ENCODE results near the gene ZNF511. TPM values are rescaled to one million over a fixed set of nuclear protein-coding genes. Genes with fewer than 3 reads are reported as not detected.

The ZNF511 gene
- total and polyA plus RNA-seq, 9 of the 15 experiments (the other 6 are each of a cell fraction or from before 2014, with no cell fraction given): 0.61 to 69.3 (median 40.1) TPM

DNA sequence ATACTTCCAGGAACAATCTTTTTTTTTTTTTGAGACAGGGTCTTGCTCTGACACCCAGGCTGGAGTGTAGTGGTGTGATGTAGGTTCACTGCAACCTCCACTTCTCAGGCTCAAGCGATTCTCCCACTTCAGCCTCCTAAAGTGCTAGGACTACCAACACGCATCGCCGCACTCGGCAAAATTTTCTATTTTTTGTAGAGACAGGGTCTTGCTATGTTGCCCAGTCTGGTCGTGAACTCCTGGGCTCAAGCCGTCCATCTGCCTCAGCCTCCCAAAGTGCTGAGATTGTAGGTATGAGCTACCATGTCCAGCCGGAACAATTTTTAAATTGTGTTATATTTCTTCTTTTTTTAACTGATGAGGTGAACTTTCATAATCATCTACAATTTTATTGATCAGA, 2.1 kb downstream of the ZNF511 start:
- Histone ChIP-seq H2AFZ (ENCODE audit: low read depth, low read length) (no peak overlapping the region), H3K79me2 (ENCODE audit: control insufficient read depth, insufficient read depth, low read length) (peaks cover 34% of the 10 kb centered on the region), H3K4me3 (no peak overlapping the region), H3K27me3 (ENCODE audit: control insufficient read depth in 2 of 2, insufficient read depth in 2 of 2, low read length in 2 of 2) (no peaks in the 10 kb centered on the region), H3K36me3 (ENCODE audit: control insufficient read depth, insufficient read depth, low read length) (peaks cover 37% of the 10 kb centered on the region; the same call in 2 of the 3 replicates), H4K20me1 (replicated peaks; ENCODE audit: control insufficient read depth, insufficient read depth, low read length) (no peaks in the 10 kb centered on the region), H3K27ac (ENCODE audit: extremely low read depth, low read depth, low read length) (no peak overlapping the region), H3K4me2 (ENCODE audit: insufficient read depth, low read length) (no peak overlapping the region), H3K4me1 (replicated peaks in 1 of 2; ENCODE audit: control insufficient read depth in 2 of 2, insufficient read depth in 2 of 2, low read length in 2 of 2) (peaks cover 16 to 48% of the 10 kb centered on the region in 2 experiments), H3K9ac (ENCODE audit: insufficient read depth in 1 of 2, low read depth in 2 of 2, low read length in 2 of 2) (no peak overlapping the region), H3K9me3 (replicated peaks; ENCODE audit: control insufficient read depth, insufficient read depth, low read depth, low read length) (no peaks in the 10 kb centered on the region), H3K9me1 (ENCODE audit: control insufficient read depth, insufficient read depth, low read length) (no peaks in the 10 kb centered on the region)
- BruUV-seq (replicated peaks): no TSS peak
- ChIA-PET POLR2A (no interaction called here), CTCF (ENCODE audit: low intra/inter-chr PET ratio) (no interaction called here)
- TF ChIP-seq ZNF121 (CRISPR knock-in tag; conservative IDR thresholded peaks at IDR 0.05) (peak; percentile 47; the same call in 1 of the 2 replicates), GTF2A2 (tag; IDR thresholded peaks at IDR 0.05) (no peak)
- FAIRE-seq (no peak), DNase-seq (ENCODE audit: extremely low read depth in 1 of 4, low spot score in 3 of 4) (no peak), ATAC-seq (no peak)
- in situ Hi-C loops (cut with MboI) (no loop called here), intact Hi-C loops (cut with micrococcal nuclease) (no loop called here)
- WGBS (ENCODE audit: insufficient coverage, low coverage, missing lambda C conversion rate): 98% methylated on average over 6 of the region's 8 CpGs

GRCh38 chr10:133311570-133311969, 2.9 kb downstream of the ZNF511 start:
- intact Hi-C loops (cut with micrococcal nuclease): no loop called here
- H3K36me3 ChIP-seq (ENCODE audit: control insufficient read depth, insufficient read depth, low read length): peaks cover 37% of the 10 kb centered on the region; the same call in 2 of the 3 replicates
- no peaks in the 10 kb centered on the region for H3K9me3 ChIP-seq (replicated peaks; ENCODE audit: control insufficient read depth, insufficient read depth, low read depth, low read length)
- H4K20me1 ChIP-seq (replicated peaks; ENCODE audit: control insufficient read depth, insufficient read depth, low read length): no peaks in the 10 kb centered on the region
- H3K4me2 ChIP-seq (ENCODE audit: insufficient read depth, low read length): no peak overlapping the region
- H3K4me3 ChIP-seq: no peak overlapping the region
- POLR2A ChIA-PET: no interaction called here
- CTCF ChIA-PET (ENCODE audit: low intra/inter-chr PET ratio): no interaction called here
- H3K9me1 ChIP-seq (ENCODE audit: control insufficient read depth, insufficient read depth, low read length): no peaks in the 10 kb centered on the region
- FAIRE-seq: no peak
- TF ChIP-seq BRD4 (IDR thresholded peaks at IDR 0.05): no peak
- TF ChIP-seq ZNF699 (CRISPR knock-in tag; IDR thresholded peaks at IDR 0.05; ENCODE audit: insufficient replicate concordance): no peak
- no peak for TF ChIP-seq TBL1XR1 (IDR thresholded peaks at IDR 0.05; ENCODE audit: low read length in 2 of 2)
- TF ChIP-seq MBD2 (IDR thresholded peaks at IDR 0.05; ENCODE audit: borderline replicate concordance, low read depth): no peak
- TF ChIP-seq ZNF347 (CRISPR knock-in tag; IDR thresholded peaks at IDR 0.05; ENCODE audit: low read depth): no peak
- no peak for TF ChIP-seq RERE (CRISPR knock-in tag; IDR thresholded peaks at IDR 0.05; ENCODE audit: borderline replicate concordance)
- TF ChIP-seq RFX5 (IDR thresholded peaks at IDR 0.05; ENCODE audit: low read depth, low read length): no peak
- no peak for TF ChIP-seq SP1 (CRISPR knock-in tag; IDR thresholded peaks at IDR 0.05)
- no peak for TF ChIP-seq HNRNPL (IDR thresholded peaks at IDR 0.05; ENCODE audit: low read depth, low read length)
- no peak for ATAC-seq
- no peak overlapping the region for H3K27ac ChIP-seq (ENCODE audit: extremely low read depth, low read depth, low read length)
- 87% methylated on average over 10 of the region's 10 CpGs for WGBS (ENCODE audit: insufficient coverage, low coverage, missing lambda C conversion rate)
- H3K27me3 ChIP-seq (ENCODE audit: control insufficient read depth in 2 of 2, insufficient read depth in 2 of 2, low read length in 2 of 2): no peaks in the 10 kb centered on the region
- in situ Hi-C loops (cut with MboI): no loop called here
- peaks cover 27% of the 10 kb centered on the region for H3K79me2 ChIP-seq (ENCODE audit: control insufficient read depth, insufficient read depth, low read length)
- BruUV-seq (replicated peaks): no TSS peak
- no peak overlapping the region for H2AFZ ChIP-seq (ENCODE audit: low read depth, low read length)
- H3K9ac ChIP-seq (ENCODE audit: insufficient read depth in 1 of 2, low read depth in 2 of 2, low read length in 2 of 2): no peak overlapping the region
- peaks cover 10 to 42% of the 10 kb centered on the region in 2 experiments for H3K4me1 ChIP-seq (replicated peaks in 1 of 2; ENCODE audit: control insufficient read depth in 2 of 2, insufficient read depth in 2 of 2, low read length in 2 of 2)
- no peak for DNase-seq (ENCODE audit: extremely low read depth in 1 of 4, low spot score in 3 of 4)

Data from K562 (cell line).